SK-N-SH treated with all-trans-retinoic acid at 6 μM for 48 hours (cell line): ENCODE data around the gene MUL1.

Source experiments
- ATAC-seq: fragments of 200-7000 bp; cut with Tn5 transposase; 3 replicates; pipeline ENCODE4 v1.9.1; 2020; ENCODE audit warnings: mild to moderate bottlenecking, moderate library complexity
- BACH2 ChIP-seq: fragments of 250-450 bp; sonication (Bioruptor Pico); IDR thresholded peaks from 2 replicates; pipeline ENCODE4 v1.9.0; 2021; ENCODE audit warnings: mild to moderate bottlenecking, borderline replicate concordance
- CREB5 ChIP-seq: fragments of 250-450 bp; sonication (Bioruptor Pico); IDR thresholded peaks from 2 replicates; pipeline ENCODE4 v1.5.1; 2020; ENCODE audit warnings: low read depth, mild to moderate bottlenecking, moderate library complexity
- CSDC2 ChIP-seq: fragments of 250-450 bp; sonication (Bioruptor Pico); IDR thresholded peaks from 2 replicates; pipeline ENCODE4 v1.5.0; 2020; ENCODE audit warnings: mild to moderate bottlenecking, moderate library complexity
- ESRRG ChIP-seq: fragments of 250-450 bp; sonication (Bioruptor Pico); IDR thresholded peaks from 2 replicates; pipeline ENCODE4 v1.6.1; 2021; ENCODE audit warnings: mild to moderate bottlenecking
- GLIS3 ChIP-seq: fragments of 250-450 bp; sonication (Bioruptor Pico); IDR thresholded peaks from 2 replicates; pipeline ENCODE4 v1.5.0; 2020; ENCODE audit warnings: mild to moderate bottlenecking, moderate library complexity
- ISL1 ChIP-seq: fragments of 250-450 bp; sonication (Bioruptor Pico); IDR thresholded peaks from 2 replicates; pipeline ENCODE4 v2.1.2; 2022; ENCODE audit warnings: mild to moderate bottlenecking, moderate library complexity
- OSR1 ChIP-seq: fragments of 250-450 bp; sonication (Bioruptor Pico); IDR thresholded peaks from 2 replicates; pipeline ENCODE4 v1.8.0; 2022; ENCODE audit warnings: moderate library complexity, mild to moderate bottlenecking, inconsistent platforms
- PATZ1 ChIP-seq: fragments of 250-450 bp; sonication (Bioruptor Pico); IDR thresholded peaks from 2 replicates; pipeline ENCODE4 v1.8.0; 2020; ENCODE audit warnings: mild to moderate bottlenecking, moderate library complexity, borderline replicate concordance
- PPARA ChIP-seq: fragments of 250-450 bp; sonication (Bioruptor Pico); IDR thresholded peaks from 2 replicates; pipeline ENCODE4 v1.5.0; 2020; ENCODE audit warnings: mild to moderate bottlenecking, borderline replicate concordance
- RARB ChIP-seq: fragments of 250-450 bp; sonication (Bioruptor Pico); IDR thresholded peaks from 2 replicates; pipeline ENCODE4 v1.8.0; 2021; ENCODE audit warnings: mild to moderate bottlenecking, moderate library complexity
- SNAI2 ChIP-seq: fragments of 250-450 bp; sonication (Bioruptor Pico); IDR thresholded peaks from 2 replicates; pipeline ENCODE4 v1.5.0; 2020; ENCODE audit warnings: mild to moderate bottlenecking, moderate library complexity
- TCF4 ChIP-seq: fragments of 250-450 bp; sonication (Bioruptor Pico); IDR thresholded peaks from 2 replicates; pipeline ENCODE4 v1.8.0; 2021; ENCODE audit warnings: mild to moderate bottlenecking, moderate library complexity, borderline replicate concordance
- TOX ChIP-seq: fragments of 250-450 bp; sonication (Bioruptor Pico); IDR thresholded peaks from 2 replicates; pipeline ENCODE4 v1.8.0; 2021; ENCODE audit warnings: mild to moderate bottlenecking, moderate library complexity, borderline replicate concordance
- ZC3H10 ChIP-seq: fragments of 250-450 bp; sonication (Bioruptor Pico); IDR thresholded peaks from 2 replicates; pipeline ENCODE4 v1.5.1; 2021; ENCODE audit warnings: mild to moderate bottlenecking, moderate library complexity
- ZFP3 ChIP-seq: fragments of 250-450 bp; sonication (Bioruptor Pico); IDR thresholded peaks from 2 replicates; pipeline ENCODE4 v1.5.0; 2020; ENCODE audit warnings: mild to moderate bottlenecking, moderate library complexity
- ZFP30 ChIP-seq: fragments of 450-650 bp; formaldehyde crosslinking; IDR thresholded peaks from 2 replicates; pipeline ENCODE4 v1.5.0; 2022; ENCODE audit warnings: mild to moderate bottlenecking, moderate library complexity
- ZNF565 ChIP-seq: fragments of 450-650 bp; formaldehyde crosslinking; conservative IDR thresholded peaks from 2 replicates; pipeline ENCODE4 v1.5.0; 2020; ENCODE audit warnings: low read depth, mild to moderate bottlenecking, moderate library complexity
- ZNF70 ChIP-seq: fragments of 450-650 bp; formaldehyde crosslinking; IDR thresholded peaks from 2 replicates; pipeline ENCODE4 v1.5.0; 2020; ENCODE audit warnings: mild to moderate bottlenecking, moderate library complexity
- ZNF8 ChIP-seq: fragments of 450-650 bp; formaldehyde crosslinking; IDR thresholded peaks from 2 replicates; pipeline ENCODE4 v1.5.0; 2020; ENCODE audit warnings: mild to moderate bottlenecking, moderate library complexity
- TF ChIP-seq, protein P1 (sequence below): fragments of 250-450 bp; sonication (Bioruptor Pico); IDR thresholded peaks from 2 replicates; pipeline ENCODE4 v1.5.0; 2020; ENCODE audit warnings: mild to moderate bottlenecking, moderate library complexity
- TF ChIP-seq, protein P2 (sequence below): fragments of 250-450 bp; sonication (Bioruptor Pico); IDR thresholded peaks from 2 replicates; pipeline ENCODE4 v1.5.1; 2021; ENCODE audit warnings: mild to moderate bottlenecking, moderate library complexity

Gene MUL1

GRCh38 chr1:20485527-20486456, 22.2 kb downstream of the MUL1 start, which contains the start of gene CAMK2N1:
Gene CAMK2N1, minus strand, starts transcription at chr1:20486210. Its CDS starts 831 bp downstream, at chr1:20485379.
- no peak for TF ChIP-seq BACH2 (CRISPR knock-in tag)
- no peak for TF ChIP-seq OSR1 (CRISPR knock-in tag)
- TF ChIP-seq PPARA (CRISPR knock-in tag): no peak
- no peak for TF ChIP-seq ZNF70 (CRISPR knock-in tag)
- no peak for TF ChIP-seq TOX (CRISPR knock-in tag)
- no peak for TF ChIP-seq ZNF8 (CRISPR knock-in tag)
- TF ChIP-seq, protein P1, sequence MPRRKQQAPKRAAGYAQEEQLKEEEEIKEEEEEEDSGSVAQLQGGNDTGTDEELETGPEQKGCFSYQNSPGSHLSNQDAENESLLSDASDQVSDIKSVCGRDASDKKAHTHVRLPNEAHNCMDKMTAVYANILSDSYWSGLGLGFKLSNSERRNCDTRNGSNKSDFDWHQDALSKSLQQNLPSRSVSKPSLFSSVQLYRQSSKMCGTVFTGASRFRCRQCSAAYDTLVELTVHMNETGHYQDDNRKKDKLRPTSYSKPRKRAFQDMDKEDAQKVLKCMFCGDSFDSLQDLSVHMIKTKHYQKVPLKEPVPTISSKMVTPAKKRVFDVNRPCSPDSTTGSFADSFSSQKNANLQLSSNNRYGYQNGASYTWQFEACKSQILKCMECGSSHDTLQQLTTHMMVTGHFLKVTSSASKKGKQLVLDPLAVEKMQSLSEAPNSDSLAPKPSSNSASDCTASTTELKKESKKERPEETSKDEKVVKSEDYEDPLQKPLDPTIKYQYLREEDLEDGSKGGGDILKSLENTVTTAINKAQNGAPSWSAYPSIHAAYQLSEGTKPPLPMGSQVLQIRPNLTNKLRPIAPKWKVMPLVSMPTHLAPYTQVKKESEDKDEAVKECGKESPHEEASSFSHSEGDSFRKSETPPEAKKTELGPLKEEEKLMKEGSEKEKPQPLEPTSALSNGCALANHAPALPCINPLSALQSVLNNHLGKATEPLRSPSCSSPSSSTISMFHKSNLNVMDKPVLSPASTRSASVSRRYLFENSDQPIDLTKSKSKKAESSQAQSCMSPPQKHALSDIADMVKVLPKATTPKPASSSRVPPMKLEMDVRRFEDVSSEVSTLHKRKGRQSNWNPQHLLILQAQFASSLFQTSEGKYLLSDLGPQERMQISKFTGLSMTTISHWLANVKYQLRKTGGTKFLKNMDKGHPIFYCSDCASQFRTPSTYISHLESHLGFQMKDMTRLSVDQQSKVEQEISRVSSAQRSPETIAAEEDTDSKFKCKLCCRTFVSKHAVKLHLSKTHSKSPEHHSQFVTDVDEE (CRISPR knock-in tag): no peak
- TF ChIP-seq CSDC2 (CRISPR knock-in tag): no peak
- no peak for TF ChIP-seq ZFP3 (CRISPR knock-in tag)
- TF ChIP-seq ZC3H10 (CRISPR knock-in tag): no peak
- no peak for TF ChIP-seq TCF4 (CRISPR knock-in tag)
- TF ChIP-seq, protein P2, sequence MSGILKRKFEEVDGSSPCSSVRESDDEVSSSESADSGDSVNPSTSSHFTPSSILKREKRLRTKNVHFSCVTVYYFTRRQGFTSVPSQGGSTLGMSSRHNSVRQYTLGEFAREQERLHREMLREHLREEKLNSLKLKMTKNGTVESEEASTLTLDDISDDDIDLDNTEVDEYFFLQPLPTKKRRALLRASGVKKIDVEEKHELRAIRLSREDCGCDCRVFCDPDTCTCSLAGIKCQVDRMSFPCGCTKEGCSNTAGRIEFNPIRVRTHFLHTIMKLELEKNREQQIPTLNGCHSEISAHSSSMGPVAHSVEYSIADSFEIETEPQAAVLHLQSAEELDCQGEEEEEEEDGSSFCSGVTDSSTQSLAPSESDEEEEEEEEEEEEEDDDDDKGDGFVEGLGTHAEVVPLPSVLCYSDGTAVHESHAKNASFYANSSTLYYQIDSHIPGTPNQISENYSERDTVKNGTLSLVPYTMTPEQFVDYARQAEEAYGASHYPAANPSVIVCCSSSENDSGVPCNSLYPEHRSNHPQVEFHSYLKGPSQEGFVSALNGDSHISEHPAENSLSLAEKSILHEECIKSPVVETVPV: no peak
- no peak for TF ChIP-seq GLIS3 (CRISPR knock-in tag)
- TF ChIP-seq CREB5: no peak
- no peak for TF ChIP-seq ISL1
- TF ChIP-seq RARB: no peak
- peak; percentile 53 for ATAC-seq

DNA sequence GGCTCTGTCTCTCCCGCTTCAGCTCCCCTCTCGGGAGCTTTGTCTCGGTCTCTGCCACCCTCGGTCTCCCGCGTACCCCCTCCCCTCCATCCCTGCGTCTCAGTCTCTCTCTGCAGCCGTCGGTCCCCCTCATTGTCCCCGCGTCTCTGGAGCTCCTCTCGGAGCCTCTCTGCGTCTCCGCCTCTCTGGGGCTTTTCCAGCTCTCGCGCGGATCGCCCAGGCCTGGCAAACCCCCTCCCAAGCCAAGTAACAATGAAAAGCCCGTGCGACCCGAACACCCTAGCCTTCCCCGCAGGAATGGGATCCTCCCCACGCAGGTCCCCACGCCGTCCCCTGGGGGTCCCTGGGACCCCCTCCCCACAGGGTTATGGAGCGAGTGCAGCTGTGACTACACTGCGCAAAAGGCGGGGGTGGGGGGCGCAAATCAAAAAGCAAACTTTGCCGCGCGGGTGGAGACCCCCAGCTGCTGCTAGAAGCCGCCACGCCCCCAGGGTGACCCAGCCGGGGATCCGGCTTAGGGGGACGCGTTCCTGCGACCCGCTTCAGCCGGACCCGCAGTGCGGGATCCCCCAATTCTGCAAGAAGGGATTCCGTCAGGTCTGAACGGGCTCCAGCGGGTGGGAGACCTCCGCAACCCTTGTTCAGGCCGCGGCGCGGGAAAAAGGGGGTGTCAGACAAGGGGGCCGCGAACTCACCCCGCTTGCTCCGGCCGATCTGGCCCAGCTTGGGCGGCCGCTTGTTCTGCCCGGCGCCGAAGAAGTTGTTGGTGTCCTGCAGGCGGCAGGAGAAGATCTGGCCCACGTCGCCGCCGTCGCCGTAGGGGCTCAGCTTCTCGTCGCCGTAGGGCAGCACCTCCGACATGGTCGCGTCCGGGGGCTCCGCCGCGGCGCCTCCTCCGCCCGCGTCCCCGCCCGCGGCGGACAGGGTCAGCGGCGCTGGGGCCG, 23.2 kb downstream of the MUL1 start:
- ATAC-seq: peak; percentile 39; the same call in 2 of the 3 replicates
- no peak for TF ChIP-seq BACH2 (CRISPR knock-in tag)
- TF ChIP-seq RARB: no peak
- TF ChIP-seq ZNF70 (CRISPR knock-in tag): no peak
- TF ChIP-seq CSDC2 (CRISPR knock-in tag): no peak
- no peak for TF ChIP-seq ZC3H10 (CRISPR knock-in tag)
- TF ChIP-seq ZFP30 (CRISPR knock-in tag): no peak
- TF ChIP-seq SNAI2 (CRISPR knock-in tag): no peak
- TF ChIP-seq PPARA (CRISPR knock-in tag): no peak
- no peak for TF ChIP-seq TCF4 (CRISPR knock-in tag)
- no peak for TF ChIP-seq OSR1 (CRISPR knock-in tag)
- TF ChIP-seq ESRRG (CRISPR knock-in tag): no peak
- no peak for TF ChIP-seq PATZ1 (CRISPR knock-in tag)
- no peak for TF ChIP-seq ZNF565 (CRISPR knock-in tag)
- TF ChIP-seq TOX (CRISPR knock-in tag): no peak
- TF ChIP-seq, protein P2: no peak
- TF ChIP-seq ZFP3 (CRISPR knock-in tag): no peak
- TF ChIP-seq GLIS3 (CRISPR knock-in tag): no peak
- TF ChIP-seq ZNF8 (CRISPR knock-in tag): no peak
- TF ChIP-seq, protein P1 (CRISPR knock-in tag): no peak
